SH-SY5Y (cell line): ENCODE results near the gene FCHSD2.

ENCODE experiments used
- GATA2 ChIP-seq: IDR thresholded peaks from 2 replicates; pipeline ENCODE4 v1.6.1; 2011; ENCODE audit warnings: mild to moderate bottlenecking, low read depth, low read length
- GATA3 ChIP-seq: IDR thresholded peaks from 2 replicates; pipeline ENCODE4 v1.6.1; 2011; ENCODE audit warnings: low read depth, mild to moderate bottlenecking, low read length, moderate library complexity

DNA sequence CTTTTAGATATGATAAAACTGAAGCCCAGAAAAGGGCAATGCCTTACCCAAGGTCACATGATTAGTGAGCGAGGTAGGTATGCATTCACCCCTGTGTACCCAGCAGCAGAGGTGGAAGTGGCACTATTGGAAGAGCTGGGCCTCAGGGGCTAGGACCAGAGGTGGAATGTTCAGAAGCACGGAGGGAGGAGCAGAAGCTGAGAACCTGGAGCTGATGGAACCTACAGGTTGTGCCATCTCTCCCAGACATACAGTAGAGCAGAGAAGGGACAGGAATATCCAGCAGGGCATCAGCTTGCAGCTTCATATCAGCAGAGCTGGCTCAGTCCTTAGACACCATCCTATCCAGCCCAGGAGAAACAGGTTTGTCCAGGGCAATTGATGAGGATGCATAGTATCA, 14.6 kb upstream of the FCHSD2 start:
- TF ChIP-seq GATA2 (no peak), GATA3 (no peak)
